Measurements from ENCODE around the gene MYOCOS. TPM values are rescaled to one million over a fixed set of nuclear protein-coding genes. Genes with fewer than 3 reads are reported as not detected.

MYOCOS gene
- total RNA-seq, 1 experiment from 2014 or later = not detected

DNA sequence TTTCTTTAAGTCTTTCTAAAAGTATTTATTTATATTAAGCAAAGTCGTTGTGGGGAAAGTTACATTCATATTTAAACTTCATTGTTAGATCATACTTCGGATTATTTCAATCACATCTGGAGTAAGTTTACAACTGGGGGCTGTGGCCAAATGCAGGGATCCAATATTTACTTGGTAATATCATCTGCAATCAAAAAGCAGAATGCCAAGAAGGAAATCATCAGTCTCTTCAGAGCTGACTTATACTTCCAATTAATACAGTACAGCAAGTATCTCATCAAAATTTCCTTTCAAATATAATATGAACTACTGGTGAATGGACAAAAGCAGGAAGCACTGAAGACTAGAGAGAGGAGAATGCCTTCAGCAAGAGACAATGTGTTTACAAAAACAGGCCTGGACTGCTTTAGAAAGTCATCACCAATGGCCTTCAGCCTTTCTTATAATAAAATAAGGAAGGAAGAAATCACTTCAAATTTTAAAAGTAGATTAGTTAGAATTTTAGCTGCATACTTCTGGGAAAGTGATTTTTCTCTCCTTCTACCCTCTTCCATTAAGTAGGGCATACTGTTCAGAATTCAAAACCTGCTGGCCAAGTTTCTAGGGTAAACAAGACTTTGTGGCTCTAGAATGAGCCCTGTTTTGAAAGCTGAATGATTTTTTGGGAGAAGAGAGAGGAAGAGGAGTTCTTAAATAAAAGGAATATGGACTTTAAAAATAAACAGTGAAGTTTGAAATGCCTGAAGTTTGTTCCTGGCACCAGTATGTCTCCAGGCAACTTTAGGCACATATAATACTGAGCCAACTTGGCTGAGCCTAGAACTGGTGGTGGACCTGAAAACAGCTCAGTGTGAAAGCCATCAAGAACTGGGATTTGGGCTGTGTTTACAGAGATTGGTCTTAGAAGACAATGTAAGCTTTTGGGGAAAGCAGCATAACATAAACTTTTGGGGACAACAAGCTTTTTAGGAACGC, 52.7 kb downstream of the MYOCOS start:
- Histone ChIP-seq H3K27me3 (ENCODE audit: control insufficient read depth, insufficient read depth, low read length) (peaks cover 10% of the 10 kb centered on the region), H3K36me3 (ENCODE audit: control insufficient read depth, insufficient read depth, low read length) (no peaks in the 10 kb centered on the region), H3K4me1 (ENCODE audit: control insufficient read depth, insufficient read depth, low read length) (no peaks in the 10 kb centered on the region), H3K4me3 (ENCODE audit: low read depth in 2 of 2, low read length in 2 of 2) (no peak overlapping the region), H3K27ac (ENCODE audit: low read length) (no peak overlapping the region), H3K9me3 (ENCODE audit: control insufficient read depth, insufficient read depth, low read depth, low read length) (no peaks in the 10 kb centered on the region)
- intact Hi-C loops (cut with micrococcal nuclease; ENCODE audit: unreplicated experiment) (no loop called here), in situ Hi-C loops (cut with HindIII; ENCODE audit: low pct_unique_long_range_greater_than_20kb, low sequenced_read_pairs) (no loop called here)
- TF ChIP-seq REST (IDR thresholded peaks at IDR 0.05; ENCODE audit: insufficient read depth in 1 of 2, low read depth in 2 of 2, low read length in 1 of 2) (no peak), TCF7L2 (IDR thresholded peaks at IDR 0.05; ENCODE audit: low read depth, low read length) (no peak), SIN3A (IDR thresholded peaks at IDR 0.05; ENCODE audit: borderline replicate concordance, insufficient read depth, low read depth, low read length) (no peak), CTCF (IDR thresholded peaks at IDR 0.05) (no peak), POLR2AphosphoS5 (IDR thresholded peaks at IDR 0.05; ENCODE audit: low read depth, low read length) (no peak)
- POLR2A ChIA-PET = no interaction called here
- ATAC-seq (no peak), DNase-seq (ENCODE audit: low read depth, low spot score) (no peak)
- BruUV-seq (replicated peaks) = no TSS peak
- CTCF ChIA-PET = interaction anchor here (0.6 kb wide), 1 partner anchor 35 kb away, joined by 4 read pairs; no protein-coding TSS in a partner anchor

Other genes starting within 250 kb of the MYOCOS start
- gene PRRC2C, start 136.7 kb upstream of the MYOCOS start, total RNA-seq (2021; ENCODE audit: unreplicated experiment) = 145 TPM
- not detected for gene MYOC, start 30.4 kb downstream of the MYOCOS start, total RNA-seq (2021; ENCODE audit: unreplicated experiment)
- gene VAMP4, start 119.8 kb downstream of the MYOCOS start, total RNA-seq (2021; ENCODE audit: unreplicated experiment) = 9.3 TPM
- gene METTL13, start 159.4 kb downstream of the MYOCOS start, total RNA-seq (2021; ENCODE audit: unreplicated experiment) = 41.9 TPM
- 0.46 TPM for gene DNM3, start 219.3 kb downstream of the MYOCOS start, total RNA-seq (2021; ENCODE audit: unreplicated experiment)

All from Panc1 (cell line).